Upper lobe of left lung (tissue), 4 donors: ENCODE data around the gene CARD19.

ENCODE experiments used
- POLR2A ChIP-seq, 4 donors: fragments of 450-650 bp; IDR thresholded peaks; one replicate each; pipeline ENCODE4 v1.5.1; 2016 to 2017; ENCODE audit warnings: antibody characterized with exemption in 4 of 4, mild to moderate bottlenecking in 2 of 4
- POLR2AphosphoS5 ChIP-seq, 2 donors: sonication (generic); formaldehyde crosslinking; IDR thresholded peaks; one replicate each; pipeline ENCODE4 v1.5.1; 2017; ENCODE audit warnings: antibody characterized with exemption in 2 of 2
- TF ChIP-seq, protein P1 (sequence below), 6 experiments: fragments of 450-650 bp in 4 of 6; fragments of 200-600 bp in 2 of 6; sonication (generic) in 2 of 6; IDR thresholded peaks; one replicate each; pipeline ENCODE4 v1.5.1; 2016 to 2019; ENCODE audit warnings: antibody characterized with exemption in 6 of 6

DNA sequence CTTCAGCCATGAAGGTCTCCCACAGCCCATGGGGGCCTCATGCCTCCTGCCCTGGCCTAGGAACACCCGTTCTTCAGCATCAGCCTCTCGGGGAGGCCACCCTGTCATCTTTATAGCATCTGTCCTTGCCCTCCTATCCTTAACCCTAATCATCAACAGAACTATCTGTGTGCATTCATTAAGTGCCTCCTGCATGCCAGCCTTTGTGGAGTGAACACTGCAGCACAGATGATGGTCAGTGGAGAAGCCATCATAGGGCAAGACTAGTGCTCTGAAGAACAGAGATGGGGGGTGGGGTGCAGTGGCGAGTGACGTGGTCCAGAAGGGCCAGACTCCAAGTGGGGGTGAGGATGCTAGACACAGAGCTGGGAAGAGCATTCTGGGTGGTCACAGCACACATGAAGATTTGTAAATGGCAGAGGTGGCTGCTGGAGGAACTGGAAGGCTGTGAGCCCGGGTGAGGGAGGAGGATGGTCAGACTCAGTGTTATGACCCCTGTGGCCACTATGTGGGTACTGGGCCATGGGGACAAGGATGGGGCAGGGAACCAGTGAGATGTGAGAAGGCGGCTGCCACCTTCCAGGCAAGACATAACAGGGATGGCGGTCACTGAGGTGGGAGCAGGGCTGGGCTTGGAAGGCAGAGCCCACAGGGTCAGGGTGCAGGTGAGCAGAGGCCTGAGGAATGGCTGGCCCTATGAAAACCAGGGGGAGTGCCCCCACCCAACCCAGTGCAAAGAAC is 3.6 kb upstream of the CARD19 start:
- TF ChIP-seq, protein P1, sequence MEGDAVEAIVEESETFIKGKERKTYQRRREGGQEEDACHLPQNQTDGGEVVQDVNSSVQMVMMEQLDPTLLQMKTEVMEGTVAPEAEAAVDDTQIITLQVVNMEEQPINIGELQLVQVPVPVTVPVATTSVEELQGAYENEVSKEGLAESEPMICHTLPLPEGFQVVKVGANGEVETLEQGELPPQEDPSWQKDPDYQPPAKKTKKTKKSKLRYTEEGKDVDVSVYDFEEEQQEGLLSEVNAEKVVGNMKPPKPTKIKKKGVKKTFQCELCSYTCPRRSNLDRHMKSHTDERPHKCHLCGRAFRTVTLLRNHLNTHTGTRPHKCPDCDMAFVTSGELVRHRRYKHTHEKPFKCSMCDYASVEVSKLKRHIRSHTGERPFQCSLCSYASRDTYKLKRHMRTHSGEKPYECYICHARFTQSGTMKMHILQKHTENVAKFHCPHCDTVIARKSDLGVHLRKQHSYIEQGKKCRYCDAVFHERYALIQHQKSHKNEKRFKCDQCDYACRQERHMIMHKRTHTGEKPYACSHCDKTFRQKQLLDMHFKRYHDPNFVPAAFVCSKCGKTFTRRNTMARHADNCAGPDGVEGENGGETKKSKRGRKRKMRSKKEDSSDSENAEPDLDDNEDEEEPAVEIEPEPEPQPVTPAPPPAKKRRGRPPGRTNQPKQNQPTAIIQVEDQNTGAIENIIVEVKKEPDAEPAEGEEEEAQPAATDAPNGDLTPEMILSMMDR (IDR thresholded peaks at IDR 0.05): no peak
- TF ChIP-seq POLR2AphosphoS5 (IDR thresholded peaks at IDR 0.05): no peak
- no peak for TF ChIP-seq POLR2A (IDR thresholded peaks at IDR 0.05)
